CD4-positive, alpha-beta T cell (primary cell): ENCODE data around the gene MATN1. TPM values are rescaled to one million over a fixed set of nuclear protein-coding genes. Genes with fewer than 3 reads are reported as not detected.

Source experiments
- ATAC-seq: fragments of 200-7000 bp; cut with Tn5 transposase; one replicate; pipeline ENCODE4 v1.10.0; 2022; ENCODE audit warnings: mild to moderate bottlenecking; ENCODE audit not compliant: poor library complexity
- CTCF ChIA-PET: fragments of 350-600 bp; sonication (Branson Sonifier 250); formaldehyde crosslinking; loops from one replicate; lab custom pipeline; 2021; ENCODE audit warnings: antibody characterized with exemption, inconsistent platforms; lab: Charles Lee
- POLR2A ChIA-PET: fragments of 350-600 bp; sonication (Branson Sonifier 250); formaldehyde crosslinking; loops from one replicate; lab custom pipeline; 2021; ENCODE audit warnings: antibody characterized with exemption, inconsistent platforms; lab: Charles Lee
- DNase-seq, 14 experiments: peaks; one replicate each; pipeline ENCODE4 v3.0.0-alpha.2; 2013 to 2020; ENCODE audit warnings: mixed read lengths in 2 of 14
- H3K27ac ChIP-seq, 2 donors: one replicate each; pipeline versions ENCODE4 v1.5.1 to v1.7.0; 2013; ENCODE audit warnings: low read length in 2 of 2, low read depth in 1 of 2, mild to moderate bottlenecking in 1 of 2
- H3K27me3 ChIP-seq, 2 experiments: 1 replicate in 1 of 2; 2 replicates in 1 of 2; pipeline versions ENCODE4 v1.6.1 to v1.7.0; 2013; ENCODE audit warnings: low read length in 2 of 2, control low read depth in 1 of 2, mild to moderate bottlenecking in 1 of 2, moderate library complexity in 1 of 2; ENCODE audit not compliant: insufficient read depth in 2 of 2, control insufficient read depth in 1 of 2
- H3K36me3 ChIP-seq: one replicate; pipeline ENCODE4 v1.6.1; 2013; ENCODE audit warnings: low read length, control low read depth; ENCODE audit not compliant: insufficient read depth
- H3K4me1 ChIP-seq: one replicate; pipeline ENCODE4 v1.6.1; 2013; ENCODE audit warnings: low read length, control low read depth; ENCODE audit not compliant: insufficient read depth
- H3K4me3 ChIP-seq: one replicate; pipeline ENCODE4 v1.5.1; 2013; ENCODE audit warnings: mild to moderate bottlenecking, low read length, moderate library complexity
- H3K9me3 ChIP-seq, 2 experiments: 1 replicate in 1 of 2; 2 replicates in 1 of 2; pipeline versions ENCODE4 v1.6.1 to v1.7.0; 2013; ENCODE audit warnings: low read length in 2 of 2, mild to moderate bottlenecking in 2 of 2, control low read depth in 1 of 2, moderate library complexity in 1 of 2; ENCODE audit not compliant: control insufficient read depth in 1 of 2, insufficient read depth in 1 of 2
- H3K27ac Mint-ChIP-seq: one replicate; pipeline ENCODE4 v1.8.0; 2020; ENCODE audit warnings: mixed read lengths
- H3K27me3 Mint-ChIP-seq: one replicate; pipeline ENCODE4 v1.8.0; 2021; ENCODE audit warnings: mixed read lengths
- H3K36me3 Mint-ChIP-seq: one replicate; pipeline ENCODE4 v1.8.0; 2021; ENCODE audit warnings: low read depth, mixed read lengths
- H3K4me1 Mint-ChIP-seq: one replicate; pipeline ENCODE4 v1.8.0; 2021; ENCODE audit warnings: low read depth, mixed read lengths
- H3K4me3 Mint-ChIP-seq: one replicate; pipeline ENCODE4 v1.8.0; 2020; ENCODE audit warnings: mild to moderate bottlenecking, mixed read lengths
- H3K9me3 Mint-ChIP-seq: one replicate; pipeline ENCODE4 v1.8.0; 2020; ENCODE audit warnings: mixed read lengths
- intact Hi-C, 2 experiments: fragments of 100-400 bp; cut with DNase I in 1 of 2; cut with micrococcal nuclease in 1 of 2; formaldehyde crosslinking; loops; one replicate each; pipeline versions ENCODE4 v1.15.1 to v1.9.0; 2023 to 2025; cut with DNase I, micrococcal nuclease
- total RNA-seq, 174 experiments: library from RNA in 2 of 174; stranded (reverse) in 2 of 174; gene quantifications; one replicate each; pipeline ENCODE4 v1.2.3 and lab custom pipeline; 2021 to 2026
- TF ChIP-seq, protein P1 (sequence below): fragments of 200-600 bp; IDR thresholded peaks from one replicate; pipeline ENCODE4 v1.8.0; 2022; ENCODE audit warnings: antibody characterized with exemption, mild to moderate bottlenecking

MATN1 gene
- total RNA-seq, 2 experiments from 2014 or later: 2.5 to 2.7 TPM

DNA sequence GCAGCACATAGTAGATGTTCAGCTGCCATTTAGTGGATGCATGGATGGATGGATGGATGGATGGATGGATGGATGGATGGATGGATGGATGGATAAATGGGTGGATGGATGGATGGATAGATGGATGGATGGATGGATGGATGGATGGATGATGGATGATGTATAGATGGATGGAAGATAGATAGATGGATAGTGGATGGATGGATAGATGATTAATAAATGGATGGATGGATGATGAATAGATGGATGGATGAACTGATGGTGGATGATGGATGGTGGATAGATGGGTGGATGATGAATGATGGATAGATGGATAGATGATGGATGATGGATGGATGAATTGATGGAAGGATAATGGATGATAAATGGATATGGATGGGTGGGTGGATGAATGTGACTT lies 20.6 kb downstream of the MATN1 start:
- intact Hi-C loops: loop anchor here in 1 of 2 experiments (10.0 kb wide), 1 partner anchor 318 kb away; no protein-coding TSS in a partner anchor

GRCh38 chr1:30701258-30701633 lies 22.1 kb downstream of the MATN1 start:
- H3K4me3 Mint-ChIP-seq: no peak overlapping the region
- peaks cover 6% of the 10 kb centered on the region for H3K27me3 Mint-ChIP-seq
- CTCF ChIA-PET: no interaction called here
- H3K9me3 ChIP-seq: no peaks in the 10 kb centered on the region
- ATAC-seq: no peak
- H3K4me1 Mint-ChIP-seq: no peaks in the 10 kb centered on the region
- H3K27ac Mint-ChIP-seq: no peak overlapping the region
- POLR2A ChIA-PET: no interaction called here
- H3K36me3 Mint-ChIP-seq: no peaks in the 10 kb centered on the region
- no peaks in the 10 kb centered on the region for H3K9me3 Mint-ChIP-seq
- no peak overlapping the region for H3K27ac ChIP-seq
- H3K27me3 ChIP-seq: peaks cover 0 to 2% of the 10 kb centered on the region in 2 experiments
- H3K36me3 ChIP-seq: no peaks in the 10 kb centered on the region
- H3K4me3 ChIP-seq: no peak overlapping the region
- intact Hi-C loops: loop anchor here in 1 of 2 experiments (10.0 kb wide), 1 partner anchor 316 kb away; no protein-coding TSS in a partner anchor
- TF ChIP-seq, protein P1, sequence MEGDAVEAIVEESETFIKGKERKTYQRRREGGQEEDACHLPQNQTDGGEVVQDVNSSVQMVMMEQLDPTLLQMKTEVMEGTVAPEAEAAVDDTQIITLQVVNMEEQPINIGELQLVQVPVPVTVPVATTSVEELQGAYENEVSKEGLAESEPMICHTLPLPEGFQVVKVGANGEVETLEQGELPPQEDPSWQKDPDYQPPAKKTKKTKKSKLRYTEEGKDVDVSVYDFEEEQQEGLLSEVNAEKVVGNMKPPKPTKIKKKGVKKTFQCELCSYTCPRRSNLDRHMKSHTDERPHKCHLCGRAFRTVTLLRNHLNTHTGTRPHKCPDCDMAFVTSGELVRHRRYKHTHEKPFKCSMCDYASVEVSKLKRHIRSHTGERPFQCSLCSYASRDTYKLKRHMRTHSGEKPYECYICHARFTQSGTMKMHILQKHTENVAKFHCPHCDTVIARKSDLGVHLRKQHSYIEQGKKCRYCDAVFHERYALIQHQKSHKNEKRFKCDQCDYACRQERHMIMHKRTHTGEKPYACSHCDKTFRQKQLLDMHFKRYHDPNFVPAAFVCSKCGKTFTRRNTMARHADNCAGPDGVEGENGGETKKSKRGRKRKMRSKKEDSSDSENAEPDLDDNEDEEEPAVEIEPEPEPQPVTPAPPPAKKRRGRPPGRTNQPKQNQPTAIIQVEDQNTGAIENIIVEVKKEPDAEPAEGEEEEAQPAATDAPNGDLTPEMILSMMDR: no peak
- no peaks in the 10 kb centered on the region for H3K4me1 ChIP-seq
- DNase-seq: no peak

More for the DNA sequence above, 20.6 kb downstream of the MATN1 start:
- H3K4me3 Mint-ChIP-seq: no peak overlapping the region
- ChIA-PET POLR2A (no interaction called here), CTCF (no interaction called here)
- no peaks in the 10 kb centered on the region for H3K9me3 Mint-ChIP-seq
- Histone ChIP-seq H3K4me1 (no peaks in the 10 kb centered on the region), H3K36me3 (no peaks in the 10 kb centered on the region), H3K27me3 (peaks cover 0 to 6% of the 10 kb centered on the region in 2 experiments), H3K27ac (no peak overlapping the region), H3K9me3 (no peaks in the 10 kb centered on the region), H3K4me3 (no peak overlapping the region)
- ATAC-seq (no peak), DNase-seq (no peak)
- H3K27ac Mint-ChIP-seq: no peak overlapping the region
- TF ChIP-seq, protein P1: no peak
- no peaks in the 10 kb centered on the region for H3K4me1 Mint-ChIP-seq
- H3K27me3 Mint-ChIP-seq: peaks cover 6% of the 10 kb centered on the region
- H3K36me3 Mint-ChIP-seq: no peaks in the 10 kb centered on the region

- H3K4me3 ChIP-seq: no peak overlapping the region
- ChIA-PET POLR2A (no interaction called here), CTCF (no interaction called here)
- peaks cover 0 to 2% of the 10 kb centered on the region in 2 experiments for H3K27me3 ChIP-seq
- H3K4me1 ChIP-seq: no peaks in the 10 kb centered on the region
- Mint-ChIP-seq H3K27ac (no peak overlapping the region), H3K4me3 (no peak overlapping the region), H3K9me3 (no peaks in the 10 kb centered on the region), H3K4me1 (no peaks in the 10 kb centered on the region), H3K36me3 (no peaks in the 10 kb centered on the region), H3K27me3 (peaks cover 2% of the 10 kb centered on the region)
- TF ChIP-seq, protein P1: no peak
- intact Hi-C loops: loop anchor here in 1 of 2 experiments (10.0 kb wide), 1 partner anchor 316 kb away; no protein-coding TSS in a partner anchor
- H3K36me3 ChIP-seq: no peaks in the 10 kb centered on the region
- no peak for ATAC-seq
- no peak for DNase-seq
- H3K9me3 ChIP-seq: no peaks in the 10 kb centered on the region
- H3K27ac ChIP-seq: no peak overlapping the region
Observed at GRCh38 chr1:30700528-30701257, 22.7 kb downstream of the MATN1 start.
